Transverse colon (tissue), 3 donors: ENCODE results near the gene POU3F2.

Experiments
- CTCF ChIP-seq, 5 experiments: fragments of 200-600 bp in 3 of 5; fragments of 450-650 bp in 2 of 5; sonication (generic) in 3 of 5; IDR thresholded peaks; 1 replicate in 2 of 5; 2 replicates in 3 of 5; pipeline ENCODE4 v1.5.1; 2016 to 2017; ENCODE audit warnings: antibody characterized with exemption in 5 of 5, inconsistent platforms in 3 of 5, mild to moderate bottlenecking in 2 of 5, moderate library complexity in 1 of 5
- EP300 ChIP-seq: sonication (generic); formaldehyde crosslinking; IDR thresholded peaks from one replicate; pipeline ENCODE4 v1.6.1; 2017; ENCODE audit warnings: antibody characterized with exemption, low read depth
- POLR2A ChIP-seq: fragments of 450-650 bp; IDR thresholded peaks from one replicate; pipeline ENCODE4 v1.6.1; 2016; ENCODE audit warnings: antibody characterized with exemption, mild to moderate bottlenecking, moderate library complexity

GRCh38 chr6:98836025-98836961, 1.9 kb downstream of the POU3F2 start:
- no peak for TF ChIP-seq CTCF (IDR thresholded peaks at IDR 0.05)
- TF ChIP-seq POLR2A = no peak
- no peak for TF ChIP-seq EP300
